NCI-H524 treated with DMSO at 0.1 percent for 48 hours (cell line): ENCODE measurements around the gene RNASE7.

ENCODE experiments used
- DNase-seq: peaks from one replicate; lab custom pipeline; 2025; lab: John Stamatoyannopoulos, UW

RNASE7 gene

GRCh38 chr14:21069388-21070082 is 27.4 kb downstream of the RNASE7 start:
- no peak for DNase-seq

- no peak for DNase-seq
These were observed 28.0 kb downstream of the RNASE7 start, which contains the start of gene ARHGEF40 for GRCh38 chr14:21070083-21070609. ARHGEF40 (plus strand) TSS chr14:21070304; CDS start chr14:21070397, 93 bp downstream.

GRCh38 chr14:21070610-21071224 is 28.6 kb downstream of the RNASE7 start:
- DNase-seq: no peak

GRCh38 chr14:21071225-21072030 is 29.3 kb downstream of the RNASE7 start:
- peak; percentile 14 for DNase-seq

- no peak for DNase-seq
These were observed 29.9 kb downstream of the RNASE7 start for GRCh38 chr14:21072031-21072473.

GRCh38 chr14:21072781-21073339 is 30.7 kb downstream of the RNASE7 start:
- no peak for DNase-seq

- DNase-seq: no peak
These were observed 31.8 kb downstream of the RNASE7 start for GRCh38 chr14:21073921-21074320.

- no peak for DNase-seq
These were observed 32.5 kb downstream of the RNASE7 start for GRCh38 chr14:21074398-21075272.

- no peak for DNase-seq
These were observed 33.7 kb downstream of the RNASE7 start for GRCh38 chr14:21075719-21076437.

- no peak for DNase-seq
These were observed 35.5 kb downstream of the RNASE7 start for GRCh38 chr14:21077672-21078071.

GRCh38 chr14:21078287-21078686 is 36.1 kb downstream of the RNASE7 start:
- DNase-seq: no peak

GRCh38 chr14:21078726-21079125 is 36.6 kb downstream of the RNASE7 start:
- DNase-seq: no peak

GRCh38 chr14:21081521-21082142 is 39.5 kb downstream of the RNASE7 start:
- DNase-seq: no peak

GRCh38 chr14:21083565-21084325 is 41.6 kb downstream of the RNASE7 start:
- no peak for DNase-seq

- DNase-seq: no peak
These were observed 42.2 kb downstream of the RNASE7 start for GRCh38 chr14:21084396-21084795.

- DNase-seq: no peak
These were observed 43.1 kb downstream of the RNASE7 start for GRCh38 chr14:21084998-21085853.

- no peak for DNase-seq
These were observed 44.7 kb downstream of the RNASE7 start for GRCh38 chr14:21086908-21087293.
